SK-N-DZ (cell line): ENCODE measurements around the gene MUSK.
"Not testable (repeated sequence)": the region's sequence is repeated elsewhere in the genome, so short reads cannot be mapped to it uniquely, and the experiment has no call there.

ENCODE experiments used
- DNase-seq: peaks from one replicate; pipeline ENCODE4 v3.0.0-alpha.2; 2015; ENCODE audit warnings: low spot score

MUSK gene

GRCh38 chr9:110691002-110691549 lies 22.5 kb downstream of the MUSK start:
- peak; percentile 29 for DNase-seq

DNA sequence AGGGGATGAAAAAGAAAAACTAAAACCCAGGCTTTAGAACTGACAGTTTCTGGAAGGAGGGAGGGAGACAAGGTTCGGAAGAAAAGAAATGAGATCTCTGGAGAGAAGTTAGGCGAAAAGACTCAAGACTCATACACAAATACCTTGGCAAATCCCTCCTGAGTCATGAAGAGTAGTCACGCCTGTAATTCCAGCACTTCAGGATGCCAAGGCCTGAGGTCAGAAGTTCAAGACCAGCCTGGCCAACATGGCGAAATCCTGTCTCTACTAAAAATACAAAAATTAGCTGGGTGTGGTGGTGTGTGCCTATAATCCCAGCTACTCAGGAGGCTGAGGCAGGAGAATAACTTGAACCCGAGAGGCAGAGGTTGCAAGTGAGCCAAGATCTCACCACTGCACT lies 27.3 kb downstream of the MUSK start:
- not testable (repeated sequence) for DNase-seq

DNA sequence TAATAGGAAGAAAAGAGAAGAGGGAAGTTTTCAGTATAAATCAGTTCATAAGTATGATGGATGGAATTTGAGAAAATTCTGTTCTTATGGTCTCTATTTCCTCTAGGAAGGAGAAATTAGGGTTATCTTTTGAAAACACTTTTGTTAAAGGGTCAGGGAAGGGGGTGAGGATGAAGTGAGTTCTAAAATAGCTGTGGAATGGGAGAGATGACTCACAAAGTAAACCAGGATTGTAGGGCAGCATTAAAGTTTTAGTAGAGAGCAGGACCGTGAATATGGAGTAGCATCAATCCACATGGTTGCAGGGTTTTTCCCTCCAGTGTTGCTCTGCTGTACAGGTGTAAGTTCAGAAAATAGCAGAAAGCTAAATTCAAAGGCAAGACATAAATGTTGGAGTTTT lies 32.4 kb downstream of the MUSK start:
- no peak for DNase-seq

DNA sequence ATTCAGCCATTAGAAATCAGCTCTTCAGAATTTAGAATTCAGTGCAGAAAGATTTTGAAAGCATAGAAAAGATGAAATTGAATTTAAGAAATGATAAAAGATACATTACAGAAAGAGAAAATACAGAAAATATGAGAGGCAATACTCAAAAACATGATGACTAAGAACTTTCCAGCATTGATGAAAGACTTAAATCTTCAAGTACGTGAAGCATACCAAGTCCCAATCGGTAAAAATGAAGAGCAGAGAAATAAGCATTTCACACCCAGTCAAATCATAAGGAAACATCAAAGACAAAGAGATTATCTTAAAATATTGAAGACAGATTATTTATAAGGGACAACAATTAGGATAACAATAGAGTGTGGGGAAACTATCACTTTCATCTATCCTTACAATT lies 35.1 kb downstream of the MUSK start:
- no peak for DNase-seq

- DNase-seq: peak; percentile 46
Observed at GRCh38 chr9:110707419-110707818, 38.8 kb downstream of the MUSK start.

DNA sequence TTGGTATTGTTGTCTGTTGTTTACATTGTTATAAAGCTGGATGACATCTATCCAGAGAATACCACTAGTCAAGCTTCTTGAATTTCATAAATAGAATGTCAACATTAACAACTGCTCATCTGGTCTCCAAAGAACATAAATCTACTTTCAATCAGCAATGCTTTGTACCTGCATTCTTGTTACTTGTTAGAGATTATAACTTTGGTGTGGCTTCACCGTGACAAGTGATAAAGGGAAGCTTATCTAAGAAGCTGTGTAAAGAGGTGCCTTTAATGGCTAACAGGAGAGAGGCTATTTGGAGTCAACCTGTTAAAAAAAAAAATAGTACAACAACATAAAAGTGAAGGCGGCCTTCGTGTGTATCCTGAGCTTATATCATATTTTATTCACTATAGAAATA lies 41.8 kb downstream of the MUSK start:
- no peak for DNase-seq

DNA sequence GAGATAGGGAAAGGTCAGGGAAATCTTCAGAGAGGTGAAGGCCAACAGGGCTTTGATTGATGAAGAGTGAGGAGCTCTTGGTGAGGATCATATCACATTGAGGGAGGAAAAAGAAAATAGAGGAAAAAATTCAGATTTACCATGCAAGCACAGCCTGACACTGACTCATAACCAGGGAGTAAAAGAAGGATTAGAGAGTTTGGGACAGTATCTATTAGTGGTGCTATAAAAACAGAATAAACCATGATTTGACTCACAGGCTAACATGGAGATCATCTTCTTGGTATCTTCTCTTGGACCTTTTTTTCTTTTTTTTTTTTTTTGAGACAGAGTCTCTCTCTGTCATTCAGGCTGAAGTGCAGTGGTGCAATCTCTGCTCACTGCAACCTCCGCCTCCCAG lies 44.4 kb downstream of the MUSK start:
- no peak for DNase-seq

DNA sequence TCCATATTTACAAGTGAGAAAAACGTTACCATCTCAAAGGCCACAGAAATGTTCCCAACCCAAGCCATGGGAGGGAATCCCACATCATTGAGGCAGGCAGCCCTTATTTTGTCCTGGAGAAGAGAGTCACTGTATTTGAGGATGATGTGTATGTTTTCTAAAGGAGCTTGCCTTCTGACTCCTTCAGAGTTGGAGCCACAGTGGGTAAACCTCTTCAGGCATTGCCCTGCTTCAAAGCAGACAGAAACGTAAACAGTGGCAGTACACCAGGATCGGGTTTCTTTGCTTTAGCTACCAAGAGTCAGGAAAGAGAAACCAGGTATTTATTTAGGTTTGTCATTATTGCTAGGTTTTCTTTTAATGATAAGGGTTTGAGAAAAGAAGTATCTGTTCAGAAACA lies 45.7 kb downstream of the MUSK start:
- DNase-seq: no peak

DNA sequence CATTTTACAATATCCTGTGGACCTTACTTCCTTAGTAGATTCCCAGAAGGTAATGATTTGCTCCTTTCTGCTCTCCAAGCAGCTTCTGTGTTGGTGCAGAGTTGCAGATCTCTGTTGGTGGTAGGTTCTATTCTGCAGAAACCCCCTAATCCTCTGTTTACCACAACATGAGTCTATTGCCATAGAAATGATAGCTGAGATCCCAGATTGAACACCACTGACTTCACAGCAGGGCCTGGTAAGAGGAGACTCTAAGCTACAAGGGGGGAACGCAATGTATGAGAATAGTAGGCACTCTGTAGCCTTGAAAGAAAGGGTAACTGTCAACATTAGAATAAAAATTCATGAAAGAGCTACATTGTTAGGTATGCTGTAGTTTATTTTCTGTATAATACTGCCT lies 59.5 kb downstream of the MUSK start:
- no peak for DNase-seq

GRCh38 chr9:110729641-110730040 lies 61.0 kb downstream of the MUSK start:
- no peak for DNase-seq

- DNase-seq: no peak
Observed at GRCh38 chr9:110731437-110732028, 62.9 kb downstream of the MUSK start.

GRCh38 chr9:110738982-110739381 lies 70.4 kb downstream of the MUSK start:
- no peak for DNase-seq

GRCh38 chr9:110742741-110743371 lies 74.3 kb downstream of the MUSK start:
- no peak for DNase-seq

GRCh38 chr9:110744715-110745384 lies 76.3 kb downstream of the MUSK start:
- DNase-seq: no peak

DNA sequence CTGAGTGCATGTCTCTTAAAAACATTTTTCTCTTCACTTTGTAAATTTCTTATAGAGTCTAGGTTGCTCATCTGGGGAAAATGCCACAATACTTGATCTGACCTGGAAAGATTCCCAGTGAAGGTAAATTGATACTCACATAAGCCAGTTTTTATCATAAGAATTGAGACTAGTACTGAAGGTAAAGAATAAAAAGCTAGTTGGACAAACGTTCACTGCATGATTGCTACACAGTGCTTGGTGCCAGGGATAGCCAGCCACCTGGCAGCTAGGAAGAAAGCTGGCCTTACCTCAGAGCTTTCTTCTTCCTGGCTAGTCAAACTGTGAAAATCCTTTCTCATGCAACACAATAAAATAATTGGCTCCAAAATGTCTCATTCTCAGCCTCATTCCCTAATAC lies 77.1 kb downstream of the MUSK start:
- DNase-seq: no peak

DNA sequence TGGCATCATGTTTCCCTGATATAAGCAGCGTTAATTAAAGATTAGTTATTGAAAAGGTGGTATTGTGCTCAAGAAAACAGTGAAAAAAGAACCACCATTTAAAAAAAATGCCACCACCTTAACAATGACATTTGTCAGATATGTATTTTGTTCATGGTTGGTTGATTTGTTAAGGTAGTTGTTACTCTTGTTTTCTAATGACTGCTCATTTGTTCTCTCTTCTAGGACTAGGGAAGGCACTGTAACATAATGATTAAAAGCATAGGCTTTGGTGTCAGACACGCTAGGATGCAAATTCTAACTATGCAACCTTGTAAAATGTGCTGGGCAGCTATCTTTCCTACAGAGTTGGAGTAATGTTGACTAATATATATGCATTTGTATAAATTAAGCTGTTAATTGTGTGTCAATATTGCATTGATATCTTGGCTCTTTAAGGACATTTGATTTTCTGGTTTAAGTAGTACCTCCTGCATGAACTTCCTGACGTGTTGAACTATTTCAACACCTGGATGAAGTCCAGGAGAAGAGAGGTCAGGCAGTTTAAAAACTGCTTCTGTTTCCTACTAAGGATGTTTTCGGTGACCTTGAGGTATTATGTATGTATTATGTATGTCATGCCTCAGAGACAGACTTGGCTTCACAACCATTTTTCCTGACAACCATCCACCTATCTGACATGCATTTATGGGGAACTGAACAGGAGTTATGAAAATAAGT lies 77.8 kb downstream of the MUSK start:
- no peak for DNase-seq

DNA sequence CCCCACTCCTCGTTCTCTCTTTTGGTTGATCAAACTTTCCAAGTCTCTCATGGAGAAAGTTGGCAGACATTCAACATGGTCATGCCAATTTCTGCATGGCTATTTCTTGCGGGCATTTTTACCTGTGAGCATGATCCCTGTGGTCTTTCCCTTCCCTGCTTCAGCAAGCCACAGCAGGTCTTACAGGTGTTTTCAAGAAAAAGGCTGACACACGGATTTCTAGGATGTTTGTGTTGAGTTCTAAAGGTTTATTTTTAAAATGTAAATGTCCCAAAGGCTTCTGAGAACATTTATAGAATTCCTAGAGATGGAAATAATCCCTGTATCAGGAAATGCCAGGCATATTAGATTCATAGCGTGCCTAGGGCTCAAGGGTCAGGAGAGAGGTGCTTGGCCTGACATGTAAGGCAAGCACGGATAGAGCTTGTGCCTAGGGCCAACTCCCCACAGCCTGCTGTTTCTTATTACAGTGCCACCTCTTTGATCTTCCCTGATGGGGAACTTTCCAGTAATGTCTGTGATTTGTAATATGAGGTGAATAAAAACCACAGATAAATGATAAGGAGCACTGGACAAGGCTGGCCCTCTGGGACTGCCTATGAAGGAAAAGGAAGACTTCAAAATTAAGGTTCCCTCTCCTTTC lies 79.8 kb downstream of the MUSK start:
- no peak for DNase-seq

- peak; percentile 35 for DNase-seq
Observed at GRCh38 chr9:110750272-110750671, 81.7 kb downstream of the MUSK start.

- DNase-seq: no peak
Observed at GRCh38 chr9:110751971-110752370, 83.4 kb downstream of the MUSK start.

DNA sequence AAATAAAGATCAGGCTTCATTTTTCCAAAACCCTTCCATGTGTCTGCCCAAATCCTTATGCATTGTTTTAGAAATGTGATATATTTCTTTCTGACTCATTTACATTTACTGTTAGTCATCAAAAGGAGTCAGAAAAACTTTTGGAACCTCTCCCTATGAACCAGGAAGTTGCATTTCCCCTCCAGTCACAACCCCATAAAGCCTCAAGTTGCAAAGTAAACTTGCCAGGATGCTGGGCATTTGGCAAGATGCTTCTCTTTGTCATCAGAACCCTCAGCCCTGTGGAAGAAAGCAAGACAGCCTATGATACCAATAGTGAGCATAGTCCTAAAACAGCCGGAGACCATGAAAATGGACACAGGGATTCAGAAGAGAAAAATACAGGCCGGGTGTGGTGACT lies 84.2 kb downstream of the MUSK start:
- no peak for DNase-seq

DNA sequence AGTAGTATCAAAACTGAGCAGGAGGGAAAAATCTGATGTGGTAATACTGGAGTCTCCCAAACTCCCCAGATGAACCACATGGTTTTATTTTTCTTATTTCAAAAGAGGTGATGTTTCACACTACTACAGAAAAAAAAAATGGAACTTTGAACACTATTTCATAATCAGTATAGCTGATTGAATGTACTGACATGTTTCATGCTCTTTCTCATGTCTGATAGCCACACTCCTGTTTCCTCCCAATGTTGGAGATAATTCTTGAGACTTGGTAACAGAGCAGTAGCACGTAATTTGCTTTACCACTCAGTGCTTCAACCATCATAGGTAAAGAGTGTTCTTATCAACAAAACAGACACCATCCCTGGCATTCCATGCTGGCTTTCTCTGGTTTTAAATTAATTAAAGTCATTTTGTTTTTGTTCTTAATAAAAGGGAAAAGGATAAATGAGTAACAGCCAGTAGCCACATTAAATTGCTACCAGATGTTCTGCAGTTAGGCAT lies 85.2 kb downstream of the MUSK start:
- peak; percentile 93 for DNase-seq

DNA sequence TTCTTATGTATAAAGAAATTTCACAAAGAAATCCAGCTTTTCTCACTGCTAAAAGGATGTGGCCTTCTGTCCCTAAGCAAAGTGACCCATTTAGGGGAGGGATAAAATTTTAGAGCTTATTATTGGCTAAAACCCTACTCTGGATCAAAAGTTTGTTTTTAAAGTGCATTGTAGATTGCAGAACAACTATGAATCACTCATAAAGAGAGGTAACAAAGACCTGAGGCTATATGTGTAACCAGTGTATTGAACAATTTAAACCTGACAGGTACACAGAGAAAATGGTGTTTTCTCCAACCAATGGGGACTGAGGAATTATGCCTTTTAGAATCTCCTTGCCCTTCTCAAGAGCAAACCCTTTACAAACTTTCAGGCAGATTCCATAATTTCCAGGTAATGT lies 86.6 kb downstream of the MUSK start:
- no peak for DNase-seq
